ENCODE measurements around the gene CLTC. TPM values are rescaled to one million over a fixed set of nuclear protein-coding genes. Genes with fewer than 3 reads are reported as not detected.
A peak's percentile ranks its signal among the peaks of the same experiment; 100 is the strongest.

The CLTC gene
- total RNA-seq, 1 donor from 2014 or later = 477 TPM

DNA sequence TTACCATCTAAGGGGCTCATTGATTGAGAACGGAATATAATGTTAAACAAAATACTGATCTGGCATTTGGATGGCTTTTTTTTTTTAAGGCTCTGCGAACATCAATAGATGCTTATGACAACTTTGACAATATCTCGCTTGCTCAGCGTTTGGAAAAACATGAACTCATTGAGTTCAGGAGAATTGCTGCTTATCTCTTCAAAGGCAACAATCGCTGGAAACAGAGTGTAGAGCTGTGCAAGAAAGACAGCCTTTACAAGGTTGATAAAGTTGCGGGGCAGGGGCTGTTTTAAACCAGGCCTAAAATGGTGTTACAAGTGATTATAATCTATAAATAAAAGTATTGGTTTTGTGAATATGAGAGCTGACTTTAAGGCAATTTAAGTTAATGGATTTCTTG is 65.3 kb downstream of the CLTC start:
- DNase-seq = no peak

DNA sequence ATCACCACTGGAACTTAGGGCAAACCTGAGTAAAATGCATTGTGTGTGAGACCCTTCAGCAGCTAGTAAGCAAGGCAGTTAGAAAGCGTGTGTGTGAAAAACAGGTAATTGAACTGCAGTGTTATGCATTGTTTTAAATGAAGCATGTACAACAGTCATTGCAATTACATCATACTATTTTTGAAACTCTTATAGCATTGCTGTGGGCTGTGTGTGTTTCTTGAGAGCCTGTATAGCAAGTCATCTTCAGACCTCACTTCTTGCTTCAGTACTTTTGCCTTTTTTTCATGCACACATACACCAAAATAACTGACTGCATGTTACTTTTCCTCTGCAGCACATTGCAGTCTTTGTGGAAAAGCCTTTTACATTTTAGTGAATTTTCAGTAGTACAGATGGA is 68.3 kb downstream of the CLTC start:
- no peak for DNase-seq

DNA sequence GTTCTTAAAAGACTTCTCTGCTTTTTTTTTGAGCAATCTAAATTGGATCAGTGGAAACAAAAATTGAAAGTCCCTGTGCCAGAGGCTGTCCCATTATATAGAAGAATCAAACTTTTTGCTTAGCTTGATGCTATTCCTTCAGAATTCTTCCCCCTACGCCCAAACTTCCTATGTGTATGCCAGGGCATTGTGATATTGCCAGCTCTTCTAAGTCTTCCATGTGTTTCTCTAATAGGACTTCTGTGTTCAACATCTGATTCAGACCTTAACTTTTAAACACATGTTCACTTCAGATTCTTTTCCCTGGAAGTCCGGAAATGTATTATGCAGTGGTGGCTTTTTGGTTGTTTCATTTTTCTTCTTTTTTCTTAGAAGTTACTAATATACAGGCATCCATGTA is 68.8 kb downstream of the CLTC start:
- DNase-seq = no peak

DNA sequence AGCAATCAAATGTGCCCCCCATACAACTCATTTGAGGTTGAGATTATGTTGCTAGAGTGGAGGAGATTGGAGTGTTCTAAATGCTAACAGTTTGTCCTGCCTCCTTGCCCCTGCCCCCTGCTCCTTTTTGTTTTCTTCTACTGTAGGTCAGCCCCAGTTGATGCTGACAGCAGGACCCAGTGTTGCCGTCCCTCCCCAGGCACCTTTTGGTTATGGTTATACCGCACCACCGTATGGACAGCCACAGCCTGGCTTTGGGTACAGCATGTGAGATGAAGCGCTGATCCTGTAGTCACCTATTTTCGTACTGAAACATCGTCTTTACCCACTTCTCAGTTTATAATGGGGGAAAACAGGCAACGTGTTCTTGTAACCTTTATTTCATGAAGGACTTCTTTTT is 73.9 kb downstream of the CLTC start:
- DNase-seq = no peak

DNA sequence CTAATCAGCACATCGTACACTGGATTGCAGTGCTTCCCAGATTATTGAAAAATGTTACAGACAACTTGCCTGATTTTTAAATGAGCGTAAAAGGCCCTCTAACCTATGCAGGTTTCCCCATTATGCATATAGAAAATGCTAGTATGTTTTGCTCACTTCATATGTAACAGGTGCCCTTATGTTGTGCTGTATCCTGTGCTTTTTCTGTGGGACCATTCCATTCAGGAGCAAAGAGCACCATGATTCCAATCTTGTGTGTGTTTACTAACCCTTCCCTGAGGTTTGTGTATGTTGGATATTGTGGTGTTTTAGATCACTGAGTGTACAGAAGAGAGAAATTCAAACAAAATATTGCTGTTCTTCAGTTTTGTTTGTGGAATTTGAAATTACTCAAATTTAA is 74.6 kb downstream of the CLTC start:
- no peak for DNase-seq

DNA sequence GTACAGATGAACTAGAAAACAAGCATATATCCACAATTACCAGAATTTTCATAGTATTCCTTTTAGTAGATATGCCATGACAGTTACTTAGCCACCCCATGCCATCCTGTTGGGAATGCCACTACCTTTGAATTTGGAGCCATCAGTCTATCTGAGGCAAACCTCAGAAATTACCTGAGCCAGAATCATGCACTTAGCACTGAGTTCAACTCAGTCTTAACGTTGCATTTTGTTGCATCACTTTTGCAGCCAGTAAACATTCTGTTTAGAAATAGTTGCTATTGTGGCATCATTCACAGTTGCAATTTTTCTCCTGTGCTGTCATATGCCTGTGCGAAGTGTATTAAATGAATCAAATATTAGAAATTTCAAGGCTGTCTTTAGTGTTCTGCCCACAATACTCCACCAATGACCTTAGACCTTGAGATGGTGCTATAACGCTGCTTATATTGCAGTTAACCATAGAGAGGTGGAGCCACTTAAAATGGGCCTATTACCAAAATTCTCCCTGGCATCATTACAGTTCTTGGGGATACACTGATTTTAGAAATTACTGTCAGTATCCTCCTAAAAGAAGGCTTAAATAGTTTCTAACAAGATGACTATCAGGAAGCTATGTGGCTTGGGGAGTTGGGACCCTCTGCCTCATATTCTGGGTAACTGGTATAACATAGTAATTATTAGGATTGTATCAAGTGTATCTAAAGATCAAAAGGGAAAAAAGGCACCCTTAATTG is 76.4 kb downstream of the CLTC start:
- DNase-seq = no peak

DNA sequence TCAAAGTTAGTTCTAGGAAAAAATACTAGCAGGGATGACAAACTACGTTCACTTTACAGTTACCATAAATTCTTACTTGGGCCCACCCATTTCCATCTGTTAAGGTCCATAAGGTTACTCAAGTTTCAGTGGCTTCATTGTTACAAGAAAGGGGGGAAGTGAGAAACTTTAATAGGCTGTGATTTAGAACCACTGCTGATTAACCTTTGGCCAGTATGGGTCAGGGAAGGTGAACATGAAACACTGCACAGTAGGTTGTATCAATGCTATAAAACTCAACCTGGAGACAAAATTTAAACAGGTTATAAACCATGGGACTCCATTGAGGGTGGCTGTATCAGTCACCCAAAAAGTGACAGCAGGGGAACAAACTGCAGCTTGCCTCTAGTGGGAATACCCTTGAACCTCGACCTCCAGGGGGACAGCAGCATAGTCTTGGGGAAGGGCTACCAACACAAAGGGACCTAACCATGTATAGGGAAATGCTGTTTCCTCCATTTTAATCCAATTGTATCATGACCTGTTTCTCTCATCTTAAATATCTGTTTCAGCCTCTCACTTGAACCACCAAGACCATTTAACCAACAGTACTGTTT is 77.1 kb downstream of the CLTC start:
- DNase-seq = no peak

DNA sequence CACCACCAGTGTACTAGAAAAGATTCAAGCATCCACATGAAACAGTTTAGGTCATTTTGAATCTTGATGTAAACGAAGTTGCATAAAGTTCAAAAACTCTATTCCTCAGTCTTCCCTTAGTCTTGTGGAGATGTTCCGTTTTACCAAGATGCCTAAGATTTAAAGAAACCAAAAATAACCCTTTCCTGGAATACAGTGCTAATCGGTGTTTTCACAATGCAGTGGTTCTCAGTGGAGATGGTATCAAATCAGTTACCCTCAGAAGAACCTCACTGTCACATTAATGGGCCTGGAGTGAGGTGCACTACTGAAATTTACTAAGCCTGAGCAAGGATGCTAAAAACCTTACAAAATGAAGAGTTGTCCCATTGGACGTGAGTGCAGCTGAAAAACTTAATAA is 78.4 kb downstream of the CLTC start:
- no peak for DNase-seq

DNA sequence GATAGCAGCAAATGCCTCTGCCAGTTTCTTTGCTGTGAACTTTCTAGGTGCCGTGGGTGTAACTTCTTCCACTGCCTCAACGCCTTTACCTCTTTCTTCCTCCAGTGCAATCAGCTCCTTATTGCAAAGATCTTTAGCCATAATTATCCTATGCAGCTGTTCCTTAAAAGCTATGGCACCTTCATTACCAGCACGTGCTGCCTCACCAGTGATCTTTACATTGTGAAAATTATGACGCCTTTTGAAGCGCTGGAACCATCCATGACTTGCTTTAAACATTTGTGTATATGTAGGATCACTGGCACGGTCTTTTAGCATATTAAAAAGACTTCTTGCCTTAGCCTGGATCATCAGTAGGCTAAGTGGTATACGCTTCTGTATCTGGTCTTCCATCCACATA is 79.5 kb downstream of the CLTC start:
- no peak for DNase-seq

DNA sequence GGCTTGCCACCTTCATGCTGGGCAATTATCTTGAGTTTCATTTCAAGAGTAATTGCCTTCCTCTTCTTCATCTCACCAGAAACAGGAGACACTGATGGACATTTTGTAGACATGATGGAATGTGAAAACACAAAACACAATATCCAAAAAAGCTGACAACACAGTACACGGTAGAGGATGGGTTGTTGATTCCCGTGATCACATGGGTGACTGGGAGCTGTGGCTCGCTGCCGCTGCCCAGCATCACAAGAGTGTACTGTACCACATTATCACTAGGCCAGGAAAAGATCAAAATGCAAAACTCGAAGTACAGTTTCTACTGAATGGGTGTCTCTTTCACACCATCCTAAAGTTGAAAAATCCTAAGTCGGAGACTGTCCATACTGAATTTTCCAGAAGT is 80.1 kb downstream of the CLTC start:
- DNase-seq = no peak

DNA sequence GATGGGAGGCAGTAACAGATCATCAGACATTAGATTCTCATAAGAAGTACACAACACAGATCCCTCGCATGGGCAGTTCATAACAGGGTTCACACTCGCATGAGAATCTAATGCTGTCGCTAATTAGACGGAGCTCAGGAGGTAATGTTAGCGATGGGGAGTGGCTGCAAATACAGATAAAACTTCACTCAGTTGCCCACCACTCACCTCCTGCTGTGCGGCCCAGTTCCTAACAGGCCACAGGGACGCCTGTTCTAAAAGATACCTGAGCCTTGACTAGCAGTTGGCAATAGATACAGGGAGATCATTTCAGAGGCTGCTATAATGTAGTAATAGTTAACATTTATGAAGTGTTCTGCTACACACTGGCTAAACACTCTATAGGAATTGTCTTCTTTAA is 82.6 kb downstream of the CLTC start:
- DNase-seq = no peak

DNA sequence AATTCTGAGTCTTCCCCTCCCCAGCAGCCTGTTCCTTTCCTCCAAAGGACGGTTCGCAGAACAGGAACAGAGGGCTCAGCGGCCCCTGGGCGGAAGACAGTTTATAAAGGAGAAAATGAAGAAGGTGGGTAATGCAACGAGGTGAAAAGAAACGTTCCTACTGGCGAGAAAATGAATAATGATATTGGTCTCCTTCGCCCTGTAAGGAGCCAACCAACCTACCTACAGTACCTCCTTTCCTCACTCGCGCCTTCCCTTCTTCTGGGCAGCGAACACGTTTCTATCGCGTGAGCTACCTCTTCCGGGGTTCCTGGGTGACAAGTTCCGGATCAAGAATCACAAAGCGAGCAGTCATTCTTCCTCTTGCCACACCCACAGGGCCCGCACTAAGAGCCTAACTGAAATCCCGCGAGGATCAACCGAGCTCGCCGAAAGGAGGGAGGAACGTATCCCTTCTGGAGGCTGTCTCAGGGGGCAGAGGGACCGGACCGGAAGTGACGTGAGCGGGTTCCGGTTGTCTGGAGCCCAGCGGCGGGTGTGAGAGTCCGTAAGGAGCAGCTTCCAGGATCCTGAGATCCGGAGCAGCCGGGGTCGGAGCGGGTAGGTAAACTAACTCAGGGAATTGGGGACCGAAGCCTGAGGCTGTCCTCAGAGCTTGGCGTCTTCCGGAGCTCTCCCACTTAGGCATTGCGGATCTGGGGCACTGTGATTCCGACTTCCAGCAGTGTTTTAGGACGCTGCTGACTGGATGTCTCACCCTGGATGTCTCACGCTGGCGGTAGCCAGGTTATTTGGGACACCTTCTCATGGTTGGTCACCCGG is 87.7 kb downstream of the CLTC start, which contains the start of the genes PTRH2 and VMP1:
Gene PTRH2 (minus strand): TSS at position 282 of the 822 bp plus-strand sequence. CDS start 9,452 bp downstream, outside the sequence.
Gene VMP1 (plus strand): TSS at position 506 of the 822 bp plus-strand sequence. CDS start 23,793 bp downstream, outside the sequence.
- DNase-seq = peak; percentile 100

DNA sequence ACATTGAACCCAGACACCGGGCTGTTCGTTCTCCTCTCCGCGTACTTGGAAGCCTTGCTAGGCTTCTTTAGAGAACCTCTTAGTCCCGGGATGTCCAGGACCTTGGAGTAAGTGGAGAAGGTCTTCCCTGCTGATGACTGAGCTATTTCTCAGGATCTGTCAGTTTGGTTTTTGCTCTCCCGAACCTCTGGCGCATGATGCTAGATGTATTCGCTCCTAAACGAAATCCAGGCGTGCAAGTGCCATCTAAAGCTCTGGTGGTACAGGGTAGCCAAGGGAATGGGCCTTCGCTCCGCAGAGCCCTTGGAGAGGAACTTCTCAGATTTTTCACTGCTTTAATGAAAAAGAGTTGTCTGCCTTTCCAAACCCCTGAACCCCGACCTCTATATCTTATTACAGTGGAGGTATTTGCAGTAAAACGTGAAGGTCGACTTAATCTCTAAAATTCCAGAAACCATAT is 88.3 kb downstream of the CLTC start:
- no peak for DNase-seq

DNA sequence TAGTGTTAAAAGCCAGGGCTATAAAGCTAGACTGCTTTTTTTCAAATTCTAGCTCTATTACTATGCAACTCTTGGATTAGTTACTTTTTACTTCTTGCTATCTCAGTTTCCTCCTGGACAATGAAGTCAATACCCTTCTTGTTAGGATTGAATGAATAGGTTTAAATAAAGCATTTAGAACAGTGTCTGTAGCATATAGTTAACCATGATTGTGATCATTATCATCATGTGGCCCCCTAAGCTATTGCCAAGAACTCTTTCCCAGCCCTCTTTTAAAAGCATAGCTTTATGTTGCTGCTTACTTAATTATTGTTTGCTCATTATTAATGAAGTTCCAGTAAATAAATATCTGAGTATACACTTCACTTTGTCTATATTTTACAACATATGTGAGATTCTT is 92.2 kb downstream of the CLTC start:
- DNase-seq = no peak

DNA sequence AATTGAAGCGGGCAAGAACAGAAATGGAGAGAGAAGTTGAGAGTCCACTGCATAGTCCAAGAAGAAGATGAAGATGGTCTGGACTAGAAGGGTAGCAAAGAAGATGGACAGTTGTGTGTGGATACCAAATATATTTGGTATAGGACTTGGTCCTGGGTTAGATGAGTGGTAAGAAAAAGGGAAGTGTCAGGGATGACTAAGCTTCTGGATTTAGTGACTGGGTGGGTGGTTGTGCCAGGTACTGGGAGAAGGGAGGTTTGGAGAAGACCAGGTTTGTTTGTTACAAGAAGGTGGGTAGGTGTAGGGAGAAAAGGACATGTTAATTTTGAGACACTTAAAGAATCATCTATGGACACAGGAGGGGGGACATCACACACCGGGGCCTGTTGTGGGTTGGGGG is 93.2 kb downstream of the CLTC start:
- no peak for DNase-seq

DNA sequence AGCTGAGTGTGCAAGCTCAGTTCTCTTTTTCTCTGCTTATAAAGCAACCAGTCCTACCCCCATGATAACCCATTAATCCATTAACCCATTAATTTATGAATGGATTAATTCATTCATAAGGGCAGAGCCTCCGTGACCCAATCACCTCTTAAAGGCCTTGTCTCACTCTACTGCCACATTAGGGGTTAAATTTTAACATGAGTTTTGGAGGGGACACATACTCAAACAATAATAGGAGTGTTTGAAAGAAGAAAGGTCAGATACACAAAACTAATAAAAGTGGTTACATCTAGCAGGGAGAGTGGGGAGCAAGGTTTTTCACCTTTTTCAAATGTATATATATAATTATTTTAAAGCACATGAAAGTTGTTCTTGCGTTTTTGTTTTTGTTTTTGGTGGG is 94.6 kb downstream of the CLTC start:
- DNase-seq = no peak

DNA sequence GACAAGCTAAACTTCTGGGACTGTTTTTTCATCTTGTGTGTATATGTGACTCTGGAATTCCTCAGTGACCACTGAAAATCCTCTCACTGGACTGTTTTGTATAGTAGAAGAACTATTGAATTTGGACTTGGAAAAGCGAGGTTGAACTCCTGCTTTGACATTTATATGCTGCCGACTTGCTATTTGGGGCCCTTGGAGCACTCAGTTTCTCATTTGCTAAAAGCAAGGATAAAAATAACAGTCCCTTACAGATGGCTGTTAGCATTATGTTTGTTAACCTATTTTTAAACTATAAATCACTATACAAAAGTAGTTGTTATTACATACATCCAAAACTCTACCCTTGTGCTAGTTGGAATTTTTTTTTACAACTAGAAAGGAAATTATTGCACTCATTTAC is 96.7 kb downstream of the CLTC start:
- no peak for DNase-seq

DNA sequence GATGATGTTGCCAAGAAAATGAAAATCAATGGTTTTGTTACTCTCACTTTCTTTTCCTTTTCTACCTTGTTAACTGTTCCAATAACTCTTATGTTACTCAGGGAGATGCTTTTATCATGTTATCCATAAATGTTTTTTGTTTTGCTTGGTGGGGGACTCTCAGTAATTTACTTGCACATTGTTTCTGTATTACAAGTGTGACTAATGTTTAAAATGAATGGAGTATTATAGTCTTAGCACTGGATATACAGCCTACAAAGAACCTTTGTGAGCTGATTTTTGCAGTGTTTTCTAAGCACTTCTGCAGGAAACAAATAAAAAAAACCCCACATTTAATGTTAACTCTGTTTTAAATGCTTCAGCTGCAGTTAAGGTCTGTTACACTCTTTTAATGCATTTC is 99.8 kb downstream of the CLTC start:
- no peak for DNase-seq

DNA sequence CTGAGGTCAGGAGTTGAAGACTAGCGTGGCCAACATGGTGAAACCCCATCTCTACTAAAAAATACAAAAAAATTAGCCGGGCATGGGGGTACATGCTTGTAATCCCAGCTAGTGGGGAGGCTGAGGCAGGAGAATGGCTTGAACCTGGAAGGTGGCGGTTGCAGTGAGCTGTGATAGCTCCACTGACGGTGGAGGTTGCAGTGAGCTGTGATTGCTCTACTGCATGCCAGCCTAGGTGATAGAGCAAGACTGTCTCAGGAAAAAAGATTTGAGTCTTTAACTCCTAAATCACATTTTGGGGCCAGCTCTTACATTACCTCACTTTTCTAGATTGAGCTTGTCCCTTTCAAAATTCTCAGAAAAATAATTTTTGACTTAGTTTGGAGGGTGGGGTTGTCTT is 102.9 kb downstream of the CLTC start:
- DNase-seq = no peak

DNA sequence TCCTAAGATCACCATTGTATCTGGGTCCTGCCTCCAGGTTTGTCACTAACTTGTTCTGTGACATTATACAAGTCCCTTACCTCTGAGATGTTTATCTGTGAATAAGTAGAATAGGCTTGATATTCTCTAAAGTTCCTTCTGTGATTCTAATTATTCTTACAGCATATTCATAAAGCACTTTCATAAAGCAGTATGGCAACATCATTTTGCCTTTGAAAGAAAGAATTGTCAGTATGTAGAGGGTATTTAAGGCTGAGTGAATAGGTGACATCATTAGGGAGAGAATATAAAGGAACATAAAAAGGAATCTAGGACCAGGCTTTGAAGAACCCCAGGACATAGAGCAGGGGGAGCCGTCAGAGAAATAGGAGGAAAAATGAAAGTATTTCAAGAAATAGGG is 103.3 kb downstream of the CLTC start:
- DNase-seq = no peak

DNA sequence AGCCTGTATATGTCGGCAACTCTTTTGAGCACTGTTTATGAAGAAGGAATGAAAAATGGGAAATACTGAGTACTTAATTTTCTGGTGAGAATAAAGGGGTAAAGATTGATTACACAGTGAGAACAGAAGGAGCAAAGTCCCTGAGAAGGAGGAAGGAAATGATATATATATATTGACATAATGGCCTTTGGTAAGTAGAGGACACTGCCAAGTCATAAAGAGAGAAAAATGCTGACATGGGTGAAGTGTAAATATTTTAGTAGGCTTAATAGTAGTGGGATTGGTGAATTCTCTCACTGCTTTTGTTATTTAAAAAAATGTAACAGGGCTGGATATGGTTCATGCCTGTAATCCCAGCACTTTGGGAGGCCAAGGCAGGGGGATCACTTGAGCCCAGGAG is 103.9 kb downstream of the CLTC start:
- no peak for DNase-seq

DNA sequence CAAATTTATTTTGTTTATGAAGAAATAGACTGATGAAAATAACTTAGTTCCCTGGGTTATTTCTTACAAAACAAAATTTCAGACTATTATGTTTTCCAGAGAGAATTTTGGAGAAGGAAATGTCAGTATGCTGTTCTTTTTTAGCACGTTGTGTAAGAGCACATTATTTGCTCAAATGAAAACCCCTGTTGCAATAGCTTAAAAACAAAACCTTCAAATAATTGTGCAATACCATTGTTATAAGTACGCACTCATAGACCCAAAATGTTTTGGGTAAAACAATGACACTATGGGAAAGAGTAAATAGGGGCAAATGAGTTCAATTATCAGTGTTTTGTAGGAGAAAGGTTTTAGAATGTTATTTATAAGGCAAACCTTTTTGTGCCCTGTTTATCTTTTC is 106.0 kb downstream of the CLTC start:
- DNase-seq = no peak

DNA sequence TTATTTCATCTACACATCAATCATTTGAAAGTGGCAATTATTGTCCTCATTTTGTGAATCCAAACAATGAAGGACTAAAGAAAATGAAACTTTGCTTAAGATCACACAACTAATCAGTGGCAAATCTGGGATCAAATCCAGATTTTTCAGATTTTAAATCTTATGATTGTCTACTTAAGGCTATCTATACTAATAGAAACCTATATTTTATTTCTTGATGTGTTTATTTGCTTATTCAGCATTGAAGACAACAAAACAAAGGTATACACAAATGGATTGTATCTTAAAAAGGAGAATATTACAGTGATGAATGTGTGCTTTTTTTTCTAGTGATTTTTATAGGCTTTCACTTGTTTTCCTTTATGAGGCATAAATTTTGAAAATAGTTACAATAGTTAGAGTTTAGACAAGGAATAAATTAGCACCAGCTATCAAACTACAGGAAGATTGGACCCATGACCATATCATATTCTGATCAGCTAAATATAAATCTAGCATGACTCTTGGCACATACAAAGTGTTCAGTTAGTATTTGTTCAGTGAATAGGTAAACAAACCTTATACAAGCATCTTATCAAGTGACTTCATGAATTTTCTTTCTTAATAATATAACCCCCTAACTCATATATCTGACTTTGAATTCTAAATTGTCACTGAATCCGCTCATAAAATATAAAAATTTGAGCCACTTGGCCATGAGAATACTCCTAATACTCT is 108.3 kb downstream of the CLTC start:
- DNase-seq = no peak

Data from dermis blood vessel endothelial cell (primary cell).